ENCODE measurements around the gene ALX3. TPM values are rescaled to one million over a fixed set of nuclear protein-coding genes. Genes with fewer than 3 reads are reported as not detected.

Gene ALX3
- polyA plus RNA-seq, 2 donors: 0.04 to 0.06 TPM

GRCh38 chr1:110067893-110068645 lies 2.4 kb downstream of the ALX3 start:
- WGBS, 2 donors: 18% methylated on average over 64 to 68 of the region's 68 CpGs
- no peak overlapping the region for H3K27ac ChIP-seq (ENCODE audit: low read depth in 2 of 2, low read length in 1 of 2)
- no peaks in the 10 kb centered on the region for H3K36me3 ChIP-seq (ENCODE audit: control insufficient read depth in 2 of 2, insufficient read depth in 2 of 2, low read length in 1 of 2)
- peaks cover 7 to 40% of the 10 kb centered on the region in 2 donors for H3K27me3 ChIP-seq (ENCODE audit: control insufficient read depth in 1 of 2, insufficient read depth in 2 of 2, low read length in 2 of 2)
- no peak overlapping the region for H3K4me3 ChIP-seq (ENCODE audit: low read depth in 1 of 2, low read length in 2 of 2)
- H3K4me1 ChIP-seq (ENCODE audit: control insufficient read depth in 2 of 2, insufficient read depth in 2 of 2, low read length in 1 of 2): peaks cover 7 to 9% of the 10 kb centered on the region in 2 donors
- H3K9me3 ChIP-seq (ENCODE audit: control insufficient read depth in 2 of 2, insufficient read depth in 1 of 2, low read depth in 1 of 2, low read length in 1 of 2): peaks cover 7 to 12% of the 10 kb centered on the region in 2 donors

GRCh38 chr1:110067479-110067892 lies 3.0 kb downstream of the ALX3 start:
- H3K4me3 ChIP-seq (ENCODE audit: low read depth in 1 of 2, low read length in 2 of 2): no peak overlapping the region
- H3K9me3 ChIP-seq (ENCODE audit: control insufficient read depth in 2 of 2, insufficient read depth in 1 of 2, low read depth in 1 of 2, low read length in 1 of 2): peaks cover 7 to 12% of the 10 kb centered on the region in 2 donors
- WGBS, 2 donors: 63 to 68% methylated on average over 23 of the region's 23 CpGs
- peaks cover 7 to 40% of the 10 kb centered on the region in 2 donors for H3K27me3 ChIP-seq (ENCODE audit: control insufficient read depth in 1 of 2, insufficient read depth in 2 of 2, low read length in 2 of 2)
- H3K4me1 ChIP-seq (ENCODE audit: control insufficient read depth in 2 of 2, insufficient read depth in 2 of 2, low read length in 1 of 2): peaks cover 7 to 9% of the 10 kb centered on the region in 2 donors
- no peak overlapping the region for H3K27ac ChIP-seq (ENCODE audit: low read depth in 2 of 2, low read length in 1 of 2)
- no peaks in the 10 kb centered on the region for H3K36me3 ChIP-seq (ENCODE audit: control insufficient read depth in 2 of 2, insufficient read depth in 2 of 2, low read length in 1 of 2)

- Histone ChIP-seq H3K27me3 (ENCODE audit: control insufficient read depth in 1 of 2, insufficient read depth in 2 of 2, low read length in 2 of 2) (peaks cover 5 to 34% of the 10 kb centered on the region in 2 donors), H3K4me1 (ENCODE audit: control insufficient read depth in 2 of 2, insufficient read depth in 2 of 2, low read length in 1 of 2) (peaks cover 7 to 9% of the 10 kb centered on the region in 2 donors), H3K27ac (ENCODE audit: low read depth in 2 of 2, low read length in 1 of 2) (no peak overlapping the region), H3K36me3 (ENCODE audit: control insufficient read depth in 2 of 2, insufficient read depth in 2 of 2, low read length in 1 of 2) (peaks cover 0 to 2% of the 10 kb centered on the region in 2 donors), H3K4me3 (ENCODE audit: low read depth in 1 of 2, low read length in 2 of 2) (no peak overlapping the region), H3K9me3 (ENCODE audit: control insufficient read depth in 2 of 2, insufficient read depth in 1 of 2, low read depth in 1 of 2, low read length in 1 of 2) (peaks cover 7 to 12% of the 10 kb centered on the region in 2 donors)
- 88 to 91% methylated on average over 5 of the region's 5 CpGs for WGBS, 2 donors
These were observed 4.6 kb downstream of the ALX3 start for GRCh38 chr1:110065841-110066240.

GRCh38 chr1:110064576-110065337 lies 5.7 kb downstream of the ALX3 start:
- Histone ChIP-seq H3K27me3 (ENCODE audit: control insufficient read depth in 1 of 2, insufficient read depth in 2 of 2, low read length in 2 of 2) (peaks cover 5 to 24% of the 10 kb centered on the region in 2 donors), H3K4me1 (ENCODE audit: control insufficient read depth in 2 of 2, insufficient read depth in 2 of 2, low read length in 1 of 2) (peaks cover 4 to 7% of the 10 kb centered on the region in 2 donors), H3K27ac (ENCODE audit: low read depth in 2 of 2, low read length in 1 of 2) (no peak overlapping the region), H3K36me3 (ENCODE audit: control insufficient read depth in 2 of 2, insufficient read depth in 2 of 2, low read length in 1 of 2) (peaks cover 0 to 5% of the 10 kb centered on the region in 2 donors), H3K9me3 (ENCODE audit: control insufficient read depth in 2 of 2, insufficient read depth in 1 of 2, low read depth in 1 of 2, low read length in 1 of 2) (peaks cover 7 to 12% of the 10 kb centered on the region in 2 donors), H3K4me3 (ENCODE audit: low read depth in 1 of 2, low read length in 2 of 2) (no peak overlapping the region)
- WGBS, 2 donors: 88 to 89% methylated on average over 18 of the region's 18 CpGs

- peaks cover 2 to 7% of the 10 kb centered on the region in 2 donors for H3K36me3 ChIP-seq (ENCODE audit: control insufficient read depth in 2 of 2, insufficient read depth in 2 of 2, low read length in 1 of 2)
- WGBS, 2 donors: 57 to 83% methylated on average over 4 of the region's 4 CpGs
- no peak overlapping the region for H3K4me3 ChIP-seq (ENCODE audit: low read depth in 1 of 2, low read length in 2 of 2)
- peaks cover 5 to 15% of the 10 kb centered on the region in 2 donors for H3K27me3 ChIP-seq (ENCODE audit: control insufficient read depth in 1 of 2, insufficient read depth in 2 of 2, low read length in 2 of 2)
- no peak overlapping the region for H3K27ac ChIP-seq (ENCODE audit: low read depth in 2 of 2, low read length in 1 of 2)
- H3K9me3 ChIP-seq (ENCODE audit: control insufficient read depth in 2 of 2, insufficient read depth in 1 of 2, low read depth in 1 of 2, low read length in 1 of 2): peaks cover 5 to 11% of the 10 kb centered on the region in 2 donors
- H3K4me1 ChIP-seq (ENCODE audit: control insufficient read depth in 2 of 2, insufficient read depth in 2 of 2, low read length in 1 of 2): peaks cover 4 to 5% of the 10 kb centered on the region in 2 donors
These were observed 6.7 kb downstream of the ALX3 start for GRCh38 chr1:110063781-110064180.

GRCh38 chr1:110062612-110063011 lies 7.9 kb downstream of the ALX3 start:
- Histone ChIP-seq H3K4me3 (ENCODE audit: low read depth in 1 of 2, low read length in 2 of 2) (no peak overlapping the region), H3K27me3 (ENCODE audit: control insufficient read depth in 1 of 2, insufficient read depth in 2 of 2, low read length in 2 of 2) (peaks cover 4 to 5% of the 10 kb centered on the region in 2 donors), H3K36me3 (ENCODE audit: control insufficient read depth in 2 of 2, insufficient read depth in 2 of 2, low read length in 1 of 2) (peaks cover 3 to 11% of the 10 kb centered on the region in 2 donors), H3K4me1 (ENCODE audit: control insufficient read depth in 2 of 2, insufficient read depth in 2 of 2, low read length in 1 of 2) (no peaks in the 10 kb centered on the region), H3K27ac (ENCODE audit: low read depth in 2 of 2, low read length in 1 of 2) (no peak overlapping the region), H3K9me3 (ENCODE audit: control insufficient read depth in 2 of 2, insufficient read depth in 1 of 2, low read depth in 1 of 2, low read length in 1 of 2) (peaks cover 0 to 3% of the 10 kb centered on the region in 2 donors)
- 87 to 100% methylated on average over 2 of the region's 2 CpGs for WGBS, 2 donors

GRCh38 chr1:110061341-110061740 lies 9.1 kb downstream of the ALX3 start:
- Histone ChIP-seq H3K9me3 (ENCODE audit: control insufficient read depth in 2 of 2, insufficient read depth in 1 of 2, low read depth in 1 of 2, low read length in 1 of 2) (no peaks in the 10 kb centered on the region), H3K36me3 (ENCODE audit: control insufficient read depth in 2 of 2, insufficient read depth in 2 of 2, low read length in 1 of 2) (peaks cover 3 to 17% of the 10 kb centered on the region in 2 donors), H3K4me1 (ENCODE audit: control insufficient read depth in 2 of 2, insufficient read depth in 2 of 2, low read length in 1 of 2) (peaks cover 0 to 3% of the 10 kb centered on the region in 2 donors), H3K27me3 (ENCODE audit: control insufficient read depth in 1 of 2, insufficient read depth in 2 of 2, low read length in 2 of 2) (no peaks in the 10 kb centered on the region), H3K4me3 (ENCODE audit: low read depth in 1 of 2, low read length in 2 of 2) (no peak overlapping the region), H3K27ac (ENCODE audit: low read depth in 2 of 2, low read length in 1 of 2) (no peak overlapping the region)
- 94 to 95% methylated on average over 10 of the region's 10 CpGs for WGBS, 2 donors

GRCh38 chr1:110060662-110061060 lies 9.8 kb downstream of the ALX3 start:
- Histone ChIP-seq H3K27ac (ENCODE audit: low read depth in 2 of 2, low read length in 1 of 2) (no peak overlapping the region), H3K4me3 (ENCODE audit: low read depth in 1 of 2, low read length in 2 of 2) (no peak overlapping the region), H3K4me1 (ENCODE audit: control insufficient read depth in 2 of 2, insufficient read depth in 2 of 2, low read length in 1 of 2) (peaks cover 0 to 3% of the 10 kb centered on the region in 2 donors), H3K36me3 (ENCODE audit: control insufficient read depth in 2 of 2, insufficient read depth in 2 of 2, low read length in 1 of 2) (peaks cover 4 to 21% of the 10 kb centered on the region in 2 donors), H3K27me3 (ENCODE audit: control insufficient read depth in 1 of 2, insufficient read depth in 2 of 2, low read length in 2 of 2) (no peaks in the 10 kb centered on the region), H3K9me3 (ENCODE audit: control insufficient read depth in 2 of 2, insufficient read depth in 1 of 2, low read depth in 1 of 2, low read length in 1 of 2) (no peaks in the 10 kb centered on the region)
- WGBS, 2 donors: 97 to 98% methylated on average over 7 of the region's 7 CpGs

- H3K36me3 ChIP-seq (ENCODE audit: control insufficient read depth in 2 of 2, insufficient read depth in 2 of 2, low read length in 1 of 2): peaks cover 8 to 24% of the 10 kb centered on the region in 2 donors
- H3K4me1 ChIP-seq (ENCODE audit: control insufficient read depth in 2 of 2, insufficient read depth in 2 of 2, low read length in 1 of 2): peaks cover 0 to 3% of the 10 kb centered on the region in 2 donors
- no peak overlapping the region for H3K4me3 ChIP-seq (ENCODE audit: low read depth in 1 of 2, low read length in 2 of 2)
- no peaks in the 10 kb centered on the region for H3K27me3 ChIP-seq (ENCODE audit: control insufficient read depth in 1 of 2, insufficient read depth in 2 of 2, low read length in 2 of 2)
- 88 to 90% methylated on average over 9 of the region's 9 CpGs for WGBS, 2 donors
- H3K27ac ChIP-seq (ENCODE audit: low read depth in 2 of 2, low read length in 1 of 2): no peak overlapping the region
- no peaks in the 10 kb centered on the region for H3K9me3 ChIP-seq (ENCODE audit: control insufficient read depth in 2 of 2, insufficient read depth in 1 of 2, low read depth in 1 of 2, low read length in 1 of 2)
These were observed 10.3 kb downstream of the ALX3 start for GRCh38 chr1:110060034-110060661.

Measured in esophagus (tissue), 2 donors.